Skin of body (tissue), 2 donors: Measurements from ENCODE around the gene ILDR2. TPM values are rescaled to one million over a fixed set of nuclear protein-coding genes. Genes with fewer than 3 reads are reported as not detected.

ENCODE experiments used
- small RNA-seq: library from RNA; depleted of rRNA; stranded (forward); fragments of <200 nt; gene quantifications from one replicate; pipeline ENCODE3, GENCODE V24; 2014; ENCODE audit warnings: low replicate concordance
- total RNA-seq: library from RNA; depleted of rRNA; stranded (reverse); fragments of >200 nt; gene quantifications from one replicate; pipeline ENCODE4 v1.2.3, GENCODE V29; 2014

ILDR2 gene
- total RNA-seq, 1 donor from 2014 or later: 0.30 TPM

Small RNA genes lying within 50 kb of the gene (small RNA-seq; reads per million reads assigned to genes)
- 0.14 reads per million for gene RNA5SP65

Other genes starting within 250 kb of the ILDR2 start
- gene POGK, start 136.1 kb downstream of the ILDR2 start, total RNA-seq: 18.4 TPM
- 14.5 TPM for gene TADA1, start 99.3 kb downstream of the ILDR2 start, total RNA-seq
- gene MAEL, start 13.7 kb upstream of the ILDR2 start, total RNA-seq: 0.20 TPM
- gene GPA33, start 114.8 kb upstream of the ILDR2 start, total RNA-seq: 0.10 TPM
- gene STYXL2, start 118.5 kb upstream of the ILDR2 start, total RNA-seq: 12.5 TPM
- gene POU2F1, start 245.3 kb upstream of the ILDR2 start, total RNA-seq: 15.7 TPM